Esophagus squamous epithelium (tissue), 4 donors: ENCODE data around the gene ACP5.

Experiments
- CTCF ChIP-seq, 6 experiments: fragments of 450-650 bp in 4 of 6; fragments of 200-600 bp in 2 of 6; sonication (generic) in 2 of 6; IDR thresholded peaks; one replicate each; pipeline ENCODE4 v1.5.1; 2016 to 2019; ENCODE audit warnings: antibody characterized with exemption in 6 of 6, mild to moderate bottlenecking in 4 of 6, moderate library complexity in 4 of 6
- POLR2A ChIP-seq, 4 donors: fragments of 450-650 bp; IDR thresholded peaks; one replicate each; pipeline ENCODE4 v1.6.1; 2017; ENCODE audit warnings: antibody characterized with exemption in 4 of 4, mild to moderate bottlenecking in 4 of 4, moderate library complexity in 3 of 4

- TF ChIP-seq CTCF (IDR thresholded peaks at IDR 0.05) (no peak), POLR2A (IDR thresholded peaks at IDR 0.05) (no peak)
These were observed 22.2 kb downstream of the ACP5 start for GRCh38 chr19:11555246-11555645.
